K562 (cell line): ENCODE measurements around the gene RNU6-7. TPM values are rescaled to one million over a fixed set of nuclear protein-coding genes. Genes with fewer than 3 reads are reported as not detected.
A peak's percentile ranks its signal among the peaks of the same experiment; 100 is the strongest.

Experiments used
- ATAC-seq: fragments of 200-7000 bp; cut with Tn5 transposase; 3 replicates; pipeline ENCODE4 v1.9.1; 2020; ENCODE audit warnings: moderate library complexity
- BruUV-seq: library from RNA; stranded (reverse); fragments of 400-500 nt; replicated peaks from 2 replicates; lab custom pipeline; 2021; lab: Mats Ljungman, UMichigan
- CTCF ChIA-PET: fragments of 300-600 bp; formaldehyde crosslinking; extraction: SDS; loops from one replicate; lab custom pipeline; 2021; ENCODE audit warnings: low intra/inter-chr PET ratio; lab: Yijun Ruan, JAX
- POLR2A ChIA-PET: fragments of 300-600, 350-650 bp; sonication (Branson Sonifier 250); formaldehyde crosslinking; extraction: SDS; loops from one replicate; lab custom pipeline; 2021; ENCODE audit warnings: antibody characterized with exemption, inconsistent platforms; lab: Yijun Ruan, JAX
- DNase-seq, 4 experiments: peaks; one replicate each; pipeline versions ENCODE4 v3.0.0 to v3.0.0-alpha.2; 2011 to 2018; ENCODE audit warnings: low spot score in 3 of 4, mixed read lengths in 3 of 4; ENCODE audit errors: extremely low read depth in 1 of 4
- FAIRE-seq: peaks from 2 replicates; lab custom pipeline; 2011; peaks lifted over from hg19 to GRCh38; lab: Jason Lieb, UNC
- H2AFZ ChIP-seq: 2 replicates; pipeline ENCODE4 v1.6.0; 2011; ENCODE audit warnings: low read depth, low read length, control low read depth, inconsistent platforms
- H3K27ac ChIP-seq: fragments of 200-600 bp; 3 replicates; pipeline ENCODE4 v1.8.0; 2011; ENCODE audit warnings: low read depth, mild to moderate bottlenecking, control low read depth, inconsistent platforms, low read length, moderate library complexity, mixed read lengths; ENCODE audit errors: extremely low read depth
- H3K27me3 ChIP-seq, 2 experiments: fragments of 300-600 bp in 1 of 2; 2 replicates in 1 of 2; 3 replicates in 1 of 2; pipeline versions ENCODE4 v1.6.0 to v1.8.0; 2011; ENCODE audit warnings: inconsistent platforms in 2 of 2, low read length in 2 of 2, mild to moderate bottlenecking in 1 of 2, mixed read lengths in 1 of 2, moderate library complexity in 1 of 2; ENCODE audit not compliant: control insufficient read depth in 2 of 2, insufficient read depth in 2 of 2
- H3K36me3 ChIP-seq: fragments of 300-600 bp; 3 replicates; pipeline ENCODE4 v1.8.0; 2011; ENCODE audit warnings: mild to moderate bottlenecking, low read length, inconsistent platforms; ENCODE audit not compliant: control insufficient read depth, insufficient read depth
- H3K4me1 ChIP-seq, 2 experiments: fragments of 200-600 bp in 1 of 2; replicated peaks in 1 of 2; 2 replicates in 1 of 2; 3 replicates in 1 of 2; pipeline versions ENCODE4 v1.5.1 to v1.8.0; 2011; ENCODE audit warnings: inconsistent platforms in 2 of 2, low read length in 2 of 2, mild to moderate bottlenecking in 1 of 2, mixed read lengths in 1 of 2, moderate library complexity in 1 of 2; ENCODE audit not compliant: control insufficient read depth in 2 of 2, insufficient read depth in 2 of 2
- H3K4me2 ChIP-seq: 2 replicates; pipeline ENCODE4 v1.6.1; 2011; ENCODE audit warnings: low read length, control low read depth, inconsistent platforms, mixed read lengths; ENCODE audit not compliant: insufficient read depth
- H3K4me3 ChIP-seq: fragments of 200-600 bp; sonication (generic), shearing (Covaris generic); 2 replicates; pipeline ENCODE4 v1.5.1; 2016; ENCODE audit warnings: control low read depth, inconsistent platforms
- H3K79me2 ChIP-seq: fragments of 200-600 bp; 3 replicates; pipeline ENCODE4 v1.8.0; 2011; ENCODE audit warnings: low read length, inconsistent platforms; ENCODE audit not compliant: control insufficient read depth, insufficient read depth
- H3K9ac ChIP-seq, 2 experiments: 2 replicates each; pipeline versions ENCODE4 v1.6.0 to v1.6.1; 2011; ENCODE audit warnings: low read depth in 2 of 2, low read length in 2 of 2, control low read depth in 1 of 2, inconsistent platforms in 1 of 2, mild to moderate bottlenecking in 1 of 2, mixed read lengths in 1 of 2; ENCODE audit not compliant: insufficient read depth in 1 of 2
- H3K9me1 ChIP-seq: one replicate; pipeline ENCODE4 v1.6.0; 2011; ENCODE audit warnings: inconsistent platforms, mild to moderate bottlenecking, low read length, moderate library complexity; ENCODE audit not compliant: control insufficient read depth, insufficient read depth
- H3K9me3 ChIP-seq: replicated peaks from 2 replicates; pipeline ENCODE4 v1.5.1; 2011; ENCODE audit warnings: low read depth, low read length, inconsistent platforms; ENCODE audit not compliant: control insufficient read depth, insufficient read depth
- H4K20me1 ChIP-seq: replicated peaks from 2 replicates; pipeline ENCODE4 v1.6.1; 2011; ENCODE audit warnings: low read length, inconsistent platforms, mixed read lengths; ENCODE audit not compliant: control insufficient read depth, insufficient read depth
- ARID2 ChIP-seq: fragments of 450-650 bp; IDR thresholded peaks from 2 replicates; pipeline ENCODE4 v1.6.1; 2017; ENCODE audit warnings: antibody characterized with exemption, mild to moderate bottlenecking
- MLLT1 ChIP-seq, 2 experiments: fragments of 450-650 bp; IDR thresholded peaks; 2 replicates each; pipeline ENCODE4 v1.6.1; 2016
- POLR3G ChIP-seq: IDR thresholded peaks from 2 replicates; pipeline ENCODE4 v1.6.1; 2011; ENCODE audit not compliant: insufficient read length, insufficient replicate concordance; ENCODE audit errors: extremely low read depth
- PTRF ChIP-seq: fragments of 450-650 bp; IDR thresholded peaks from 2 replicates; pipeline ENCODE4 v1.6.1; 2016; ENCODE audit warnings: mild to moderate bottlenecking, missing genetic modification characterization, missing compliant biosample characterization
- RBBP5 ChIP-seq: fragments of 200-600 bp; sonication (generic); IDR thresholded peaks from 2 replicates; pipeline ENCODE4 v1.6.1; 2012; ENCODE audit warnings: borderline replicate concordance, mild to moderate bottlenecking, low read length, control low read depth, inconsistent platforms; ENCODE audit not compliant: insufficient read depth, poor library complexity, severe bottlenecking
- SIN3A ChIP-seq, 2 experiments: fragments of 150-350 bp in 1 of 2; IDR thresholded peaks; 2 replicates each; pipeline ENCODE4 v1.6.1; 2011 to 2016; ENCODE audit warnings: borderline replicate concordance in 2 of 2, low read depth in 2 of 2, low read length in 2 of 2, mild to moderate bottlenecking in 2 of 2, moderate library complexity in 2 of 2; ENCODE audit not compliant: control insufficient read depth in 1 of 2
- SMARCA5 ChIP-seq: fragments of 450-650 bp; IDR thresholded peaks from 2 replicates; pipeline ENCODE4 v1.6.1; 2016
- TAL1 ChIP-seq: fragments of 450-650 bp; IDR thresholded peaks from 2 replicates; pipeline ENCODE4 v1.6.1; 2016; ENCODE audit warnings: mild to moderate bottlenecking
- ZC3H11A ChIP-seq: IDR thresholded peaks from 2 replicates; pipeline ENCODE4 v1.6.1; 2012; ENCODE audit warnings: low read depth, low read length, improper control_type of control experiment
- WGBS: fragments of 100-300 bp; shearing (Covaris generic); methylation state at CpG from one replicate; pipeline ENCODE4 v1.1.6; 2016; ENCODE audit warnings: low coverage, mixed read lengths; ENCODE audit not compliant: insufficient coverage; ENCODE audit errors: missing lambda C conversion rate; 5-methylcytosine and 5-hydroxymethylcytosine counted together
- in situ Hi-C: fragments of 300-500 bp; cut with MboI; formaldehyde crosslinking; loops from 4 replicates; pipeline ENCODE4 v1.15.0; 2018; ENCODE audit warnings: inconsistent platforms, mixed read lengths
- intact Hi-C: fragments of 100-400 bp; cut with micrococcal nuclease; formaldehyde crosslinking; loops from 2 replicates; pipeline ENCODE4 v1.14.2; 2022
- polyA plus RNA-seq, 8 experiments: library from polyadenylated mRNA; depleted of rRNA in 4 of 8; stranded (reverse) in 5 of 8; unstranded in 3 of 8; fragments of >200 nt; fragmentation: Nextera tagmentation in 2 of 8; fragmentation: Illumina TruSeq in 1 of 8; extraction: Ambion mirVana in 2 of 8; extraction: Trizol in 1 of 8; gene quantifications; 2 replicates each; pipeline versions ENCODE4 v1.2.1 to v1.2.3, GENCODE V29; 2011 to 2014; ENCODE audit warnings: inconsistent platforms in 1 of 8, missing spikeins in 1 of 8
- total RNA-seq, 7 experiments: library from RNA; depleted of rRNA in 6 of 7; stranded (reverse); fragments of >200 nt in 6 of 7; fragmentation: Illumina TruSeq in 2 of 7; extraction: Trizol in 2 of 7; gene quantifications; 2 replicates each; pipeline versions ENCODE4 v1.2.1 to v1.2.3, GENCODE V29; 2011 to 2021; ENCODE audit warnings: low replicate concordance in 1 of 7
- TF ChIP-seq, protein P1 (sequence below), 2 experiments: fragments of 450-650 bp; formaldehyde crosslinking in 1 of 2; IDR thresholded peaks; 2 replicates each; pipeline versions ENCODE4 v1.4.0 to v1.6.1; 2014 to 2020; ENCODE audit warnings: mild to moderate bottlenecking in 2 of 2, borderline replicate concordance in 1 of 2, low read depth in 1 of 2

The RNU6-7 gene
- total and polyA plus RNA-seq, 9 of the 15 experiments (the other 6 are each of a cell fraction or from before 2014, with no cell fraction given), result not detected

DNA sequence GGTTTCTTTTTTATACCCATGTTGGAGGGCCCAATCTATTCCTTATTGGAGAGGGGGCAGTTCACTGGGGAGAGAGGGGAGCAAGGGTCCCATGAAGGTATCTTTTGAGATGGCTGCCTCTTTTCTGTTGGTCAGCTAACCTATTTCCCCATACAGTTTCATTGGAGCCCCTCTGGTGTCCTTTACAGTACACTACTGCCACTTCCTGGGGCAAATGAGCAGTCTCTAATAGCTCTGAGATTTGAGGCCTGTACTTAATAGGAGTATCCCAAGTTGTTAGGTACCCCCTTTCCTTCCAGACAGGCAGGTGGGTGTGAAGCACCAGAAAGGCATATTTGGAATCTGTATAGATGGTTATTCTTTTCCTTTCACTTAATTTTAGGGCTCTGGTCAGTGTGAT lies 42.6 kb downstream of the RNU6-7 start (continued):
- TF ChIP-seq, protein P1, sequence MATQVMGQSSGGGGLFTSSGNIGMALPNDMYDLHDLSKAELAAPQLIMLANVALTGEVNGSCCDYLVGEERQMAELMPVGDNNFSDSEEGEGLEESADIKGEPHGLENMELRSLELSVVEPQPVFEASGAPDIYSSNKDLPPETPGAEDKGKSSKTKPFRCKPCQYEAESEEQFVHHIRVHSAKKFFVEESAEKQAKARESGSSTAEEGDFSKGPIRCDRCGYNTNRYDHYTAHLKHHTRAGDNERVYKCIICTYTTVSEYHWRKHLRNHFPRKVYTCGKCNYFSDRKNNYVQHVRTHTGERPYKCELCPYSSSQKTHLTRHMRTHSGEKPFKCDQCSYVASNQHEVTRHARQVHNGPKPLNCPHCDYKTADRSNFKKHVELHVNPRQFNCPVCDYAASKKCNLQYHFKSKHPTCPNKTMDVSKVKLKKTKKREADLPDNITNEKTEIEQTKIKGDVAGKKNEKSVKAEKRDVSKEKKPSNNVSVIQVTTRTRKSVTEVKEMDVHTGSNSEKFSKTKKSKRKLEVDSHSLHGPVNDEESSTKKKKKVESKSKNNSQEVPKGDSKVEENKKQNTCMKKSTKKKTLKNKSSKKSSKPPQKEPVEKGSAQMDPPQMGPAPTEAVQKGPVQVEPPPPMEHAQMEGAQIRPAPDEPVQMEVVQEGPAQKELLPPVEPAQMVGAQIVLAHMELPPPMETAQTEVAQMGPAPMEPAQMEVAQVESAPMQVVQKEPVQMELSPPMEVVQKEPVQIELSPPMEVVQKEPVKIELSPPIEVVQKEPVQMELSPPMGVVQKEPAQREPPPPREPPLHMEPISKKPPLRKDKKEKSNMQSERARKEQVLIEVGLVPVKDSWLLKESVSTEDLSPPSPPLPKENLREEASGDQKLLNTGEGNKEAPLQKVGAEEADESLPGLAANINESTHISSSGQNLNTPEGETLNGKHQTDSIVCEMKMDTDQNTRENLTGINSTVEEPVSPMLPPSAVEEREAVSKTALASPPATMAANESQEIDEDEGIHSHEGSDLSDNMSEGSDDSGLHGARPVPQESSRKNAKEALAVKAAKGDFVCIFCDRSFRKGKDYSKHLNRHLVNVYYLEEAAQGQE (IDR thresholded peaks at IDR 0.05; ENCODE audit: borderline replicate concordance), result peak; percentile 31; the same call in 1 of the 2 replicates
- TF ChIP-seq, protein P1 (CRISPR knock-in tag; IDR thresholded peaks at IDR 0.05; ENCODE audit: low read depth), result no peak

DNA sequence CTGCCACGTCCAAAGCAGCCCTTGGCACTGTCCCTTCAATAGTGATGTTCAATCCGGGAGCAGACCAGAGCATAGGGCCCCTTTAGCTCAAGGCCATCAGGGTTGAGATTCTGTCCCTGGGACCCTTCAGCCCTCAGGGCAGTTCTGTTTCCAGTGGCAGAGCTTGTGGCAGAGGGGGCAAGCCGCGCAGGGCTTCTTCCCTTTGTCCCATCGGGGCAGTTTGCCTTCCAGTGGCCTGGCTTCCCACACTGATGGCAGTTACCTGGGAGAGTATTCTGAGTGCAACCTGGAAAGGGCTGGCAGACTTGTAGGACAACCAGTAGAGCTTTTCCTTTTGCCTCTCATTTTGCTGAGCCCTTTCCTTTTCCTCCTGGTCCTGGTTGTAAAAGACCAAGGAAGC lies 44.9 kb downstream of the RNU6-7 start:
- H3K9ac ChIP-seq, result no peak overlapping the region
- no peak for ATAC-seq
- ChIA-PET CTCF (no interaction called here), POLR2A (interaction anchor here (1.0 kb wide), 1 partner anchor 169 kb away, joined by 3 read pairs; no protein-coding TSS in a partner anchor)
- H4K20me1 ChIP-seq, result no peaks in the 10 kb centered on the region
- H3K4me1 ChIP-seq, result no peaks in the 10 kb centered on the region
- no peak overlapping the region for H3K4me2 ChIP-seq
- in situ Hi-C loops (loop anchor here (5.0 kb wide), 1 partner anchor 174 kb away; no protein-coding TSS in a partner anchor), intact Hi-C loops (no loop called here)
- 0% methylated on average over 4 of the region's 5 CpGs for WGBS
- BruUV-seq, result no TSS peak
- no peaks in the 10 kb centered on the region for H3K36me3 ChIP-seq
- H3K9me3 ChIP-seq, result no peaks in the 10 kb centered on the region
- no peaks in the 10 kb centered on the region for H3K79me2 ChIP-seq
- no peak for FAIRE-seq
- H3K27me3 ChIP-seq, result no peaks in the 10 kb centered on the region
- no peak overlapping the region for H2AFZ ChIP-seq
- H3K9me1 ChIP-seq, result no peaks in the 10 kb centered on the region
- TF ChIP-seq POLR3G, result no peak
- no peak for TF ChIP-seq ARID2
- TF ChIP-seq RBBP5, result no peak
- TF ChIP-seq SIN3A (IDR thresholded peaks at IDR 0.05; ENCODE audit: borderline replicate concordance in 2 of 2, control insufficient read depth in 1 of 2, low read depth in 2 of 2, low read length in 2 of 2), result no peak
- TF ChIP-seq SMARCA5, result no peak
- no peak for TF ChIP-seq MLLT1 (IDR thresholded peaks at IDR 0.05)
- TF ChIP-seq PTRF (tag), result no peak
- TF ChIP-seq TAL1, result no peak
- TF ChIP-seq ZC3H11A, result no peak
- no peak overlapping the region for H3K4me3 ChIP-seq
- no peak for DNase-seq
- H3K27ac ChIP-seq, result no peak overlapping the region
